GM19452 (cell line): ENCODE results near the gene TANC1.
"Not testable (repeated sequence)": the region's sequence is repeated elsewhere in the genome, so short reads cannot be mapped to it uniquely, and the experiment has no call there.

Source experiments
- ATAC-seq: cut with Tn5 transposase; IDR thresholded peaks from one replicate; pipeline ENCODE4 v1.9.1; 2021; ENCODE audit not compliant: unreplicated experiment

Gene TANC1

GRCh38 chr2:159082119-159082518 lies 113.7 kb downstream of the TANC1 start:
- ATAC-seq, result no peak

GRCh38 chr2:159084384-159085370 lies 116.2 kb downstream of the TANC1 start:
- ATAC-seq, result no peak

GRCh38 chr2:159086342-159086741 lies 117.9 kb downstream of the TANC1 start:
- ATAC-seq, result no peak

- no peak for ATAC-seq
These were observed 118.4 kb downstream of the TANC1 start for GRCh38 chr2:159086826-159087225.

- ATAC-seq, result no peak
These were observed 120.5 kb downstream of the TANC1 start for GRCh38 chr2:159088906-159089305.

GRCh38 chr2:159089543-159089942 lies 121.1 kb downstream of the TANC1 start:
- ATAC-seq, result no peak

GRCh38 chr2:159090514-159091201 lies 122.2 kb downstream of the TANC1 start:
- ATAC-seq, result peak; percentile 45

- no peak for ATAC-seq
These were observed 122.9 kb downstream of the TANC1 start for GRCh38 chr2:159091381-159091780.

- ATAC-seq, result no peak
These were observed 123.5 kb downstream of the TANC1 start for GRCh38 chr2:159091976-159092375.

GRCh38 chr2:159093497-159093896 lies 125.1 kb downstream of the TANC1 start:
- ATAC-seq, result no peak

- no peak for ATAC-seq
These were observed 125.8 kb downstream of the TANC1 start for GRCh38 chr2:159094173-159094737.

GRCh38 chr2:159095813-159096212 lies 127.4 kb downstream of the TANC1 start:
- ATAC-seq, result no peak

- not testable (repeated sequence) for ATAC-seq
These were observed 127.9 kb downstream of the TANC1 start for GRCh38 chr2:159096302-159096855.

- no peak for ATAC-seq
These were observed 128.5 kb downstream of the TANC1 start for GRCh38 chr2:159096901-159097300.

GRCh38 chr2:159098361-159098760 lies 129.9 kb downstream of the TANC1 start:
- ATAC-seq, result no peak

- no peak for ATAC-seq
These were observed 130.5 kb downstream of the TANC1 start for GRCh38 chr2:159098921-159099411.

- ATAC-seq, result no peak
These were observed 133.5 kb downstream of the TANC1 start for GRCh38 chr2:159101755-159102489.

- ATAC-seq, result no peak
These were observed 135.0 kb downstream of the TANC1 start for GRCh38 chr2:159103411-159103810.

- ATAC-seq, result no peak
These were observed 137.7 kb downstream of the TANC1 start for GRCh38 chr2:159106109-159106508.

- ATAC-seq, result no peak
These were observed 139.9 kb downstream of the TANC1 start for GRCh38 chr2:159108181-159108893.
